GM23338 (cell line): ENCODE results near the gene PCGF2. TPM values are rescaled to one million over a fixed set of nuclear protein-coding genes. Genes with fewer than 3 reads are reported as not detected.

ENCODE experiments used
- ATAC-seq: fragments of 200-7000 bp; cut with Tn5 transposase; 3 replicates; pipeline ENCODE4 v1.9.1; 2020
- DNase-seq: peaks from one replicate; pipeline ENCODE4 v3.0.0-alpha.2; 2015; ENCODE audit warnings: low spot score
- H2AFZ ChIP-seq: fragments of 200-600 bp; sonication (generic); 2 replicates; pipeline ENCODE4 v1.8.0; 2016; ENCODE audit warnings: antibody characterized with exemption, mild to moderate bottlenecking, moderate library complexity
- H3F3A ChIP-seq: fragments of 200-600 bp; sonication (generic); replicated peaks from 2 replicates; pipeline ENCODE4 v1.8.0; 2017; ENCODE audit warnings: antibody characterized with exemption, mixed run types, low read depth
- H3K27ac ChIP-seq: fragments of 200-600 bp; sonication (generic); 2 replicates; pipeline ENCODE4 v1.6.1; 2016; ENCODE audit warnings: low read depth
- H3K27me3 ChIP-seq: fragments of 200-600 bp; sonication (generic); 2 replicates; pipeline ENCODE4 v1.8.0; 2016; ENCODE audit warnings: mild to moderate bottlenecking, mixed run types, moderate library complexity; ENCODE audit not compliant: insufficient read depth
- H3K36me3 ChIP-seq: fragments of 200-600 bp; sonication (generic); 2 replicates; pipeline ENCODE4 v1.8.0; 2016; ENCODE audit warnings: mild to moderate bottlenecking; ENCODE audit not compliant: insufficient read depth
- H3K4me1 ChIP-seq: fragments of 200-600 bp; sonication (generic); 2 replicates; pipeline ENCODE4 v1.8.0; 2016; ENCODE audit warnings: mild to moderate bottlenecking, moderate library complexity; ENCODE audit not compliant: insufficient read depth
- H3K4me2 ChIP-seq: fragments of 200-600 bp; sonication (generic); 2 replicates; pipeline ENCODE4 v1.7.1; 2017; ENCODE audit warnings: mixed run types
- H3K4me3 ChIP-seq: fragments of 200-600 bp; sonication (generic); 2 replicates; pipeline ENCODE4 v1.6.1; 2016; ENCODE audit warnings: mixed run types
- H3K79me2 ChIP-seq: fragments of 200-600 bp; sonication (generic); replicated peaks from 2 replicates; pipeline ENCODE4 v1.8.0; 2017; ENCODE audit warnings: mild to moderate bottlenecking; ENCODE audit not compliant: insufficient read depth
- H3K9me2 ChIP-seq: fragments of 200-600 bp; sonication (generic); 2 replicates; pipeline ENCODE4 v1.8.0; 2017; ENCODE audit not compliant: insufficient read depth
- H4K20me1 ChIP-seq: fragments of 200-600 bp; sonication (generic); replicated peaks from 2 replicates; pipeline ENCODE4 v1.8.0; 2017; ENCODE audit warnings: mild to moderate bottlenecking; ENCODE audit not compliant: insufficient read depth
- H3K27ac Mint-ChIP-seq: 2 replicates; pipeline ENCODE4 v1.8.0; 2020; ENCODE audit warnings: inconsistent platforms, mild to moderate bottlenecking, moderate library complexity, mixed read lengths
- H3K27me3 Mint-ChIP-seq: 3 replicates; pipeline ENCODE4 v1.8.0; 2022; ENCODE audit warnings: low read depth, mild to moderate bottlenecking, moderate library complexity, mixed read lengths, inconsistent platforms; ENCODE audit not compliant: insufficient read depth, poor library complexity
- H3K36me3 Mint-ChIP-seq: 3 replicates; pipeline ENCODE4 v1.8.0; 2021; ENCODE audit warnings: low read depth, mild to moderate bottlenecking, inconsistent platforms, moderate library complexity, mixed read lengths
- H3K4me1 Mint-ChIP-seq: 3 replicates; pipeline ENCODE4 v1.8.0; 2020; ENCODE audit warnings: mild to moderate bottlenecking, inconsistent platforms, mixed read lengths
- H3K4me3 Mint-ChIP-seq: 3 replicates; pipeline ENCODE4 v1.8.0; 2021; ENCODE audit warnings: moderate library complexity, mild to moderate bottlenecking, inconsistent platforms, mixed read lengths
- H3K9me3 Mint-ChIP-seq: 3 replicates; pipeline ENCODE4 v1.8.0; 2020; ENCODE audit warnings: moderate library complexity, mild to moderate bottlenecking, inconsistent platforms, mixed read lengths
- CREB1 ChIP-seq: fragments of 250-450 bp; sonication (Bioruptor Pico); IDR thresholded peaks from 2 replicates; pipeline ENCODE4 v1.5.0; 2020; ENCODE audit warnings: low read depth, mild to moderate bottlenecking, moderate library complexity
- EZH2 ChIP-seq: fragments of 200-600 bp; sonication (generic); IDR thresholded peaks from one replicate; pipeline ENCODE4 v1.8.0; 2017; ENCODE audit warnings: antibody characterized with exemption, mild to moderate bottlenecking, low read depth; ENCODE audit not compliant: unreplicated experiment
- EZH2phosphoT487 ChIP-seq: fragments of 200-600 bp; sonication (generic); IDR thresholded peaks from one replicate; pipeline ENCODE4 v1.8.1; 2018; ENCODE audit warnings: antibody characterized with exemption; ENCODE audit not compliant: unreplicated experiment
- JUNB ChIP-seq: IDR thresholded peaks from one replicate; pipeline ENCODE4 v1.6.1; 2016; ENCODE audit warnings: antibody characterized with exemption; ENCODE audit not compliant: unreplicated experiment
- NANOG ChIP-seq: IDR thresholded peaks from 2 replicates; pipeline ENCODE4 v1.6.1; 2016; ENCODE audit warnings: antibody characterized with exemption, borderline replicate concordance
- POLR2AphosphoS5 ChIP-seq: IDR thresholded peaks from 2 replicates; pipeline ENCODE4 v1.6.1; 2016; ENCODE audit warnings: antibody characterized with exemption, low read depth
- STAT1 ChIP-seq: IDR thresholded peaks from one replicate; pipeline ENCODE4 v1.6.1; 2016; ENCODE audit warnings: antibody characterized with exemption; ENCODE audit not compliant: unreplicated experiment
- ZNF114 ChIP-seq: fragments of 250-450 bp; sonication (Bioruptor Pico); IDR thresholded peaks from 2 replicates; pipeline ENCODE4 v1.5.0; 2020; ENCODE audit warnings: mild to moderate bottlenecking, moderate library complexity
- ZNF331 ChIP-seq: fragments of 250-450 bp; sonication (Bioruptor Pico); IDR thresholded peaks from 2 replicates; pipeline ENCODE4 v1.5.0; 2020; ENCODE audit warnings: low read depth, mild to moderate bottlenecking, moderate library complexity
- polyA plus RNA-seq: library from polyadenylated mRNA; unstranded; fragments of >200 nt; fragmentation: Nextera tagmentation; extraction: Ambion mirVana; gene quantifications from 2 replicates; pipeline ENCODE4 v1.2.1, GENCODE V29; 2016
- total RNA-seq: library from RNA; depleted of rRNA; stranded (reverse); fragments of >200 nt; shearing (Covaris generic); gene quantifications from 2 replicates; pipeline ENCODE4 v1.2.3, GENCODE V29; 2014
- TF ChIP-seq, protein P1 (sequence below), 2 experiments: fragments of 200-600 bp in 1 of 2; sonication (generic) in 1 of 2; conservative IDR thresholded peaks; 2 replicates each; pipeline versions ENCODE4 v1.5.1 to v1.6.1; 2016 to 2017; ENCODE audit warnings: antibody characterized with exemption in 2 of 2, low read depth in 2 of 2, mild to moderate bottlenecking in 2 of 2, moderate library complexity in 1 of 2
- TF ChIP-seq, protein P2 (sequence below): IDR thresholded peaks from one replicate; pipeline ENCODE4 v1.6.1; 2018; ENCODE audit warnings: antibody characterized with exemption; ENCODE audit not compliant: unreplicated experiment
- TF ChIP-seq, protein P3 (sequence below): IDR thresholded peaks from 2 replicates; pipeline ENCODE4 v1.6.1; 2016; ENCODE audit warnings: antibody characterized with exemption
- TF ChIP-seq, protein P4 (sequence below): fragments of 250-450 bp; sonication (Bioruptor Pico); IDR thresholded peaks from 2 replicates; pipeline ENCODE4 v1.5.0; 2020; ENCODE audit warnings: mild to moderate bottlenecking, moderate library complexity

PCGF2 gene
- total and polyA plus RNA-seq, 2 experiments from 2014 or later: 21.1 to 51.9 TPM

DNA sequence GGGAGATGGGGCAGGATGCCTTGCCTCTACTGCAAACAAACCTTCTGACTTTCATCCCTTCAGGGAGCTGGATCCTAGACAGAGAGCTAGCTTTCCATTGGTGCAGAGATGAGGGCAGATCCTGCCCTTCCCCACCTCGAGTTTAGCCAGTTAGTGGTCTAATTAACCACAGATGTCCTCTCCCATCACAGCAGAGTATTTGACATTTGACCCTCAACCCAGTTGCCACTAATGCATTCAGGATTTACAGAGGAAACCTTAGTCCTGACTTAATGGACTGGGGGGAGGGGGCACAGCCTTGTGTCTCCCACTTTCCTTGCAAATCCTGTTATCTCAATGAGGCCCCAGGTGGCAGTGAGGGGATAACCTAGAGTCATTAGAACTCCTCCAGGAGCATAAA is 41.0 kb upstream of the PCGF2 start:
- no peaks in the 10 kb centered on the region for H3K9me2 ChIP-seq
- H3K36me3 ChIP-seq: peaks cover 6% of the 10 kb centered on the region; the same call in 1 of the 2 replicates
- Mint-ChIP-seq H3K36me3 (peaks cover 35% of the 10 kb centered on the region), H3K9me3 (no peaks in the 10 kb centered on the region), H3K27ac (peak overlapping the region; percentile 64), H3K4me1 (peaks cover 19% of the 10 kb centered on the region), H3K27me3 (peaks cover 9% of the 10 kb centered on the region), H3K4me3 (peak overlapping the region; percentile 43; the same call in 2 of the 3 replicates)
- DNase-seq: peak; percentile 38
- TF ChIP-seq, protein P1, sequence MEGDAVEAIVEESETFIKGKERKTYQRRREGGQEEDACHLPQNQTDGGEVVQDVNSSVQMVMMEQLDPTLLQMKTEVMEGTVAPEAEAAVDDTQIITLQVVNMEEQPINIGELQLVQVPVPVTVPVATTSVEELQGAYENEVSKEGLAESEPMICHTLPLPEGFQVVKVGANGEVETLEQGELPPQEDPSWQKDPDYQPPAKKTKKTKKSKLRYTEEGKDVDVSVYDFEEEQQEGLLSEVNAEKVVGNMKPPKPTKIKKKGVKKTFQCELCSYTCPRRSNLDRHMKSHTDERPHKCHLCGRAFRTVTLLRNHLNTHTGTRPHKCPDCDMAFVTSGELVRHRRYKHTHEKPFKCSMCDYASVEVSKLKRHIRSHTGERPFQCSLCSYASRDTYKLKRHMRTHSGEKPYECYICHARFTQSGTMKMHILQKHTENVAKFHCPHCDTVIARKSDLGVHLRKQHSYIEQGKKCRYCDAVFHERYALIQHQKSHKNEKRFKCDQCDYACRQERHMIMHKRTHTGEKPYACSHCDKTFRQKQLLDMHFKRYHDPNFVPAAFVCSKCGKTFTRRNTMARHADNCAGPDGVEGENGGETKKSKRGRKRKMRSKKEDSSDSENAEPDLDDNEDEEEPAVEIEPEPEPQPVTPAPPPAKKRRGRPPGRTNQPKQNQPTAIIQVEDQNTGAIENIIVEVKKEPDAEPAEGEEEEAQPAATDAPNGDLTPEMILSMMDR (conservative IDR thresholded peaks at IDR 0.05; ENCODE audit: low read depth in 2 of 2): no peak
- TF ChIP-seq NANOG (no peak), EZH2 (no peak), JUNB (no peak), STAT1 (no peak), ZNF114 (CRISPR knock-in tag) (no peak), EZH2phosphoT487 (no peak), ZNF331 (CRISPR knock-in tag) (no peak), CREB1 (CRISPR knock-in tag) (no peak), POLR2AphosphoS5 (no peak)
- TF ChIP-seq, protein P2, sequence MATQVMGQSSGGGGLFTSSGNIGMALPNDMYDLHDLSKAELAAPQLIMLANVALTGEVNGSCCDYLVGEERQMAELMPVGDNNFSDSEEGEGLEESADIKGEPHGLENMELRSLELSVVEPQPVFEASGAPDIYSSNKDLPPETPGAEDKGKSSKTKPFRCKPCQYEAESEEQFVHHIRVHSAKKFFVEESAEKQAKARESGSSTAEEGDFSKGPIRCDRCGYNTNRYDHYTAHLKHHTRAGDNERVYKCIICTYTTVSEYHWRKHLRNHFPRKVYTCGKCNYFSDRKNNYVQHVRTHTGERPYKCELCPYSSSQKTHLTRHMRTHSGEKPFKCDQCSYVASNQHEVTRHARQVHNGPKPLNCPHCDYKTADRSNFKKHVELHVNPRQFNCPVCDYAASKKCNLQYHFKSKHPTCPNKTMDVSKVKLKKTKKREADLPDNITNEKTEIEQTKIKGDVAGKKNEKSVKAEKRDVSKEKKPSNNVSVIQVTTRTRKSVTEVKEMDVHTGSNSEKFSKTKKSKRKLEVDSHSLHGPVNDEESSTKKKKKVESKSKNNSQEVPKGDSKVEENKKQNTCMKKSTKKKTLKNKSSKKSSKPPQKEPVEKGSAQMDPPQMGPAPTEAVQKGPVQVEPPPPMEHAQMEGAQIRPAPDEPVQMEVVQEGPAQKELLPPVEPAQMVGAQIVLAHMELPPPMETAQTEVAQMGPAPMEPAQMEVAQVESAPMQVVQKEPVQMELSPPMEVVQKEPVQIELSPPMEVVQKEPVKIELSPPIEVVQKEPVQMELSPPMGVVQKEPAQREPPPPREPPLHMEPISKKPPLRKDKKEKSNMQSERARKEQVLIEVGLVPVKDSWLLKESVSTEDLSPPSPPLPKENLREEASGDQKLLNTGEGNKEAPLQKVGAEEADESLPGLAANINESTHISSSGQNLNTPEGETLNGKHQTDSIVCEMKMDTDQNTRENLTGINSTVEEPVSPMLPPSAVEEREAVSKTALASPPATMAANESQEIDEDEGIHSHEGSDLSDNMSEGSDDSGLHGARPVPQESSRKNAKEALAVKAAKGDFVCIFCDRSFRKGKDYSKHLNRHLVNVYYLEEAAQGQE: no peak
- TF ChIP-seq, protein P3, sequence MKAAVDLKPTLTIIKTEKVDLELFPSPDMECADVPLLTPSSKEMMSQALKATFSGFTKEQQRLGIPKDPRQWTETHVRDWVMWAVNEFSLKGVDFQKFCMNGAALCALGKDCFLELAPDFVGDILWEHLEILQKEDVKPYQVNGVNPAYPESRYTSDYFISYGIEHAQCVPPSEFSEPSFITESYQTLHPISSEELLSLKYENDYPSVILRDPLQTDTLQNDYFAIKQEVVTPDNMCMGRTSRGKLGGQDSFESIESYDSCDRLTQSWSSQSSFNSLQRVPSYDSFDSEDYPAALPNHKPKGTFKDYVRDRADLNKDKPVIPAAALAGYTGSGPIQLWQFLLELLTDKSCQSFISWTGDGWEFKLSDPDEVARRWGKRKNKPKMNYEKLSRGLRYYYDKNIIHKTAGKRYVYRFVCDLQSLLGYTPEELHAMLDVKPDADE: no peak
- TF ChIP-seq, protein P4, sequence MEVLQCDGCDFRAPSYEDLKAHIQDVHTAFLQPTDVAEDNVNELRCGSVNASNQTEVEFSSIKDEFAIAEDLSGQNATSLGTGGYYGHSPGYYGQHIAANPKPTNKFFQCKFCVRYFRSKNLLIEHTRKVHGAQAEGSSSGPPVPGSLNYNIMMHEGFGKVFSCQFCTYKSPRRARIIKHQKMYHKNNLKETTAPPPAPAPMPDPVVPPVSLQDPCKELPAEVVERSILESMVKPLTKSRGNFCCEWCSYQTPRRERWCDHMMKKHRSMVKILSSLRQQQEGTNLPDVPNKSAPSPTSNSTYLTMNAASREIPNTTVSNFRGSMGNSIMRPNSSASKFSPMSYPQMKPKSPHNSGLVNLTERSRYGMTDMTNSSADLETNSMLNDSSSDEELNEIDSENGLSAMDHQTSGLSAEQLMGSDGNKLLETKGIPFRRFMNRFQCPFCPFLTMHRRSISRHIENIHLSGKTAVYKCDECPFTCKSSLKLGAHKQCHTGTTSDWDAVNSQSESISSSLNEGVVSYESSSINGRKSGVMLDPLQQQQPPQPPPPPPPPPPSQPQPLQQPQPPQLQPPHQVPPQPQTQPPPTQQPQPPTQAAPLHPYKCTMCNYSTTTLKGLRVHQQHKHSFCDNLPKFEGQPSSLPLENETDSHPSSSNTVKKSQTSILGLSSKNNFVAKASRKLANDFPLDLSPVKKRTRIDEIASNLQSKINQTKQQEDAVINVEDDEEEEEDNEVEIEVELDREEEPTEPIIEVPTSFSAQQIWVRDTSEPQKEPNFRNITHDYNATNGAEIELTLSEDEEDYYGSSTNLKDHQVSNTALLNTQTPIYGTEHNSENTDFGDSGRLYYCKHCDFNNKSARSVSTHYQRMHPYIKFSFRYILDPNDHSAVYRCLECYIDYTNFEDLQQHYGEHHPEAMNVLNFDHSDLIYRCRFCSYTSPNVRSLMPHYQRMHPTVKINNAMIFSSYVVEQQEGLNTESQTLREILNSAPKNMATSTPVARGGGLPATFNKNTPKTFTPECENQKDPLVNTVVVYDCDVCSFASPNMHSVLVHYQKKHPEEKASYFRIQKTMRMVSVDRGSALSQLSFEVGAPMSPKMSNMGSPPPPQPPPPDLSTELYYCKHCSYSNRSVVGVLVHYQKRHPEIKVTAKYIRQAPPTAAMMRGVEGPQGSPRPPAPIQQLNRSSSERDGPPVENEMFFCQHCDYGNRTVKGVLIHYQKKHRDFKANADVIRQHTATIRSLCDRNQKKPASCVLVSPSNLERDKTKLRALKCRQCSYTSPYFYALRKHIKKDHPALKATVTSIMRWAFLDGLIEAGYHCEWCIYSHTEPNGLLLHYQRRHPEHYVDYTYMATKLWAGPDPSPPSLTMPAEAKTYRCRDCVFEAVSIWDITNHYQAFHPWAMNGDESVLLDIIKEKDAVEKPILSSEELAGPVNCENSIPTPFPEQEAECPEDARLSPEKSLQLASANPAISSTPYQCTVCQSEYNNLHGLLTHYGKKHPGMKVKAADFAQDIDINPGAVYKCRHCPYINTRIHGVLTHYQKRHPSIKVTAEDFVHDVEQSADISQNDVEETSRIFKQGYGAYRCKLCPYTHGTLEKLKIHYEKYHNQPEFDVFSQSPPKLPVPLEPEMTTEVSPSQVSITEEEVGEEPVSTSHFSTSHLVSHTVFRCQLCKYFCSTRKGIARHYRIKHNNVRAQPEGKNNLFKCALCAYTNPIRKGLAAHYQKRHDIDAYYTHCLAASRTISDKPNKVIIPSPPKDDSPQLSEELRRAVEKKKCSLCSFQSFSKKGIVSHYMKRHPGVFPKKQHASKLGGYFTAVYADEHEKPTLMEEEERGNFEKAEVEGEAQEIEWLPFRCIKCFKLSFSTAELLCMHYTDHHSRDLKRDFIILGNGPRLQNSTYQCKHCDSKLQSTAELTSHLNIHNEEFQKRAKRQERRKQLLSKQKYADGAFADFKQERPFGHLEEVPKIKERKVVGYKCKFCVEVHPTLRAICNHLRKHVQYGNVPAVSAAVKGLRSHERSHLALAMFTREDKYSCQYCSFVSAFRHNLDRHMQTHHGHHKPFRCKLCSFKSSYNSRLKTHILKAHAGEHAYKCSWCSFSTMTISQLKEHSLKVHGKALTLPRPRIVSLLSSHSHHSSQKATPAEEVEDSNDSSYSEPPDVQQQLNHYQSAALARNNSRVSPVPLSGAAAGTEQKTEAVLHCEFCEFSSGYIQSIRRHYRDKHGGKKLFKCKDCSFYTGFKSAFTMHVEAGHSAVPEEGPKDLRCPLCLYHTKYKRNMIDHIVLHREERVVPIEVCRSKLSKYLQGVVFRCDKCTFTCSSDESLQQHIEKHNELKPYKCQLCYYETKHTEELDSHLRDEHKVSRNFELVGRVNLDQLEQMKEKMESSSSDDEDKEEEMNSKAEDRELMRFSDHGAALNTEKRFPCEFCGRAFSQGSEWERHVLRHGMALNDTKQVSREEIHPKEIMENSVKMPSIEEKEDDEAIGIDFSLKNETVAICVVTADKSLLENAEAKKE (CRISPR knock-in tag): no peak
- H3K27ac ChIP-seq: no peak overlapping the region; the same call in 1 of the 2 replicates
- no peaks in the 10 kb centered on the region for H3K27me3 ChIP-seq
- peak overlapping the region; percentile 39 for H3K4me2 ChIP-seq
- peak; percentile 86 for ATAC-seq
- peaks cover 12% of the 10 kb centered on the region for H4K20me1 ChIP-seq
- no peak overlapping the region for H3K4me3 ChIP-seq
- H3F3A ChIP-seq: no peaks in the 10 kb centered on the region
- H2AFZ ChIP-seq: no peak overlapping the region
- H3K79me2 ChIP-seq: peaks cover 59% of the 10 kb centered on the region
- H3K4me1 ChIP-seq: peaks cover 14% of the 10 kb centered on the region
